ENCODE results near the gene TTC7B. TPM values are rescaled to one million over a fixed set of nuclear protein-coding genes. Genes with fewer than 3 reads are reported as not detected.

The TTC7B gene
- total and polyA plus RNA-seq, 9 of the 15 experiments (the other 6 are each of a cell fraction or from before 2014, with no cell fraction given): 2.2 to 77.2 (median 36.7) TPM

- 0 out of 2 replicates have a peak, but pooled peaks have one; percentile 55 for TF ChIP-seq LEF1 (IDR thresholded peaks at IDR 0.05)
- no peak for TF ChIP-seq MTA1 (IDR thresholded peaks at IDR 0.05; ENCODE audit: borderline replicate concordance)
- peak; percentile 39 for TF ChIP-seq SMARCA4 (IDR thresholded peaks at IDR 0.05)
- TF ChIP-seq ARID1B (IDR thresholded peaks at IDR 0.05): 0 out of 2 replicates have a peak, but pooled peaks have one; percentile 35
- TF ChIP-seq FOSL1 (tag; conservative IDR thresholded peaks at IDR 0.05): peak; percentile 59
- TF ChIP-seq CBFA2T3 (IDR thresholded peaks at IDR 0.05): peak; percentile 45; the same call in 1 of the 2 replicates
- no peak for TF ChIP-seq ZNF518B (CRISPR knock-in tag; IDR thresholded peaks at IDR 0.05)
- peak; percentile 53; the same call in 1 of the 2 replicates for TF ChIP-seq ATF3 (IDR thresholded peaks at IDR 0.05)
- TF ChIP-seq ATF3 (CRISPR knock-in tag; conservative IDR thresholded peaks at IDR 0.05): no peak
- TF ChIP-seq JUN (IDR thresholded peaks at IDR 0.05; ENCODE audit: borderline replicate concordance, low read depth, low read length): no peak
- no peak for TF ChIP-seq JUN (CRISPR knock-in tag; IDR thresholded peaks at IDR 0.05; ENCODE audit: borderline replicate concordance)
- peak; percentile 65 for TF ChIP-seq JUND (IDR thresholded peaks at IDR 0.05; ENCODE audit: borderline replicate concordance, low read depth, low read length)
- peak; percentile 54; the same call in 2 of the 3 replicates for TF ChIP-seq JUND (tag; IDR thresholded peaks at IDR 0.05; ENCODE audit: borderline replicate concordance, low read depth, low read length)
- no peak for TF ChIP-seq ELK1 (CRISPR knock-in tag; IDR thresholded peaks at IDR 0.05)
- TF ChIP-seq ELF2 (CRISPR knock-in tag; IDR thresholded peaks at IDR 0.05): no peak
- TF ChIP-seq SMARCA5 (IDR thresholded peaks at IDR 0.05): no peak
Observed at GRCh38 chr14:90848944-90849731, 32.9 kb upstream of the TTC7B start (continued).

All from K562 (cell line).